AG09309 (cell line): ENCODE results near the gene FARS2.

Source experiments
- DNase-seq: peaks from one replicate; pipeline ENCODE4 v3.0.0-alpha.2; 2010; ENCODE audit warnings: low read depth
- H3K4me3 ChIP-seq: 2 replicates; pipeline ENCODE4 v1.5.1; 2011; ENCODE audit warnings: mild to moderate bottlenecking, low read depth, low read length, moderate library complexity; ENCODE audit not compliant: control insufficient read depth
- CTCF ChIP-seq: IDR thresholded peaks from 2 replicates; pipeline ENCODE4 v1.5.1; 2011; ENCODE audit warnings: mild to moderate bottlenecking, low read depth, low read length, inconsistent platforms; ENCODE audit not compliant: insufficient read depth, control insufficient read depth; ENCODE audit errors: missing control alignments

FARS2 gene

GRCh38 chr6:5235830-5236229, 25.5 kb upstream of the FARS2 start:
- no peak for TF ChIP-seq CTCF
- H3K4me3 ChIP-seq, result no peak overlapping the region
- DNase-seq, result no peak

- H3K4me3 ChIP-seq, result no peak overlapping the region
- TF ChIP-seq CTCF, result no peak
- no peak for DNase-seq
Observed at GRCh38 chr6:5237805-5238204, 23.5 kb upstream of the FARS2 start.

GRCh38 chr6:5238336-5238735, 23.0 kb upstream of the FARS2 start:
- TF ChIP-seq CTCF, result no peak
- DNase-seq, result no peak
- H3K4me3 ChIP-seq, result no peak overlapping the region

GRCh38 chr6:5241252-5241651, 20.1 kb upstream of the FARS2 start:
- no peak overlapping the region for H3K4me3 ChIP-seq
- DNase-seq, result no peak
- no peak for TF ChIP-seq CTCF

- H3K4me3 ChIP-seq, result no peak overlapping the region
- TF ChIP-seq CTCF, result no peak
- DNase-seq, result no peak
Observed at GRCh38 chr6:5243069-5243468, 18.2 kb upstream of the FARS2 start.

GRCh38 chr6:5246141-5247097, 14.9 kb upstream of the FARS2 start:
- no peak for TF ChIP-seq CTCF
- no peak overlapping the region for H3K4me3 ChIP-seq
- no peak for DNase-seq
